NK-92 (cell line): ENCODE measurements around the gene GALNTL6.

Source experiments
- DNase-seq: peaks from one replicate; lab custom pipeline; 2025; ENCODE audit not compliant: unreplicated experiment; lab: John Stamatoyannopoulos, UW

GALNTL6 gene

DNA sequence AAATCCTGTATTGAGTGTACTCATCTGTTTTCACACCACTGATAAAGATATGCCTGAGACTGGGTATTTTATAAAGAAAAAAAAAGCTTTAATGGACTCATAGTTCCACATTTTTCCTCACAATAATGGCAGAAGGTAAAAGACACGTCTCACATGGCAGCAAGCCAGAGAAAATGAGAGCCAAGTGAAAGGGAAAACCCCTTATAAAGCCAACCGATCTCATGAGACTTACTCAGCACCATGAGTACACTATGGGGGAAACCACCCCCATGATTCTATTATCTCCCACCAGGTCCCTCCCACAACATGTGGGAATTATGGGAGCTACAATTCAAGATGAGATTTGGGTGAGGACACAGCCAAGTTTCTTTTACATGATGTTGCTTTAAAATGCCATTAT lies 171.9 kb downstream of the GALNTL6 start:
- DNase-seq, result no peak

GRCh38 chr4:171993247-171993646 lies 180.0 kb downstream of the GALNTL6 start:
- no peak for DNase-seq

- DNase-seq, result no peak
Measured at GRCh38 chr4:172007889-172008288, 194.7 kb downstream of the GALNTL6 start.

GRCh38 chr4:172009446-172010230 lies 196.4 kb downstream of the GALNTL6 start:
- no peak for DNase-seq

DNA sequence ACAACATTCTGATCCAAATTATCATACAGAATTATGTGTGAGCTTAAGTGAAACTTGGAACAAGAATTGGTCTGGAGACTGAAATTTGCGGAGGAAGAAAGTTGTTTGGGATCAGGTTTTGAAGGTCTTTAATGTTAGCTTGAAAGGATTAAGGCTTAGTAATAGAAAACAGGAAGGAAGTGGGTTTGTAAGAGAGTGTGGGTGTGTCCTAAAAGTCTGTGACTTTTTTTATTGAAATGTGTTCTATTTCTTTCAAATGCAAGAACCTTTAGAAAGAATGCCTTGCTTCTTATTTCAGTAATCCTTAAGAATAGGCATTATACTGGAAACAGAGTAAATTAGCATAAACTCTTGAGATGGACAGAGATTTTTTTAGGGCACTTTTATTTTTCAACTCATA lies 198.0 kb downstream of the GALNTL6 start:
- DNase-seq, result no peak

DNA sequence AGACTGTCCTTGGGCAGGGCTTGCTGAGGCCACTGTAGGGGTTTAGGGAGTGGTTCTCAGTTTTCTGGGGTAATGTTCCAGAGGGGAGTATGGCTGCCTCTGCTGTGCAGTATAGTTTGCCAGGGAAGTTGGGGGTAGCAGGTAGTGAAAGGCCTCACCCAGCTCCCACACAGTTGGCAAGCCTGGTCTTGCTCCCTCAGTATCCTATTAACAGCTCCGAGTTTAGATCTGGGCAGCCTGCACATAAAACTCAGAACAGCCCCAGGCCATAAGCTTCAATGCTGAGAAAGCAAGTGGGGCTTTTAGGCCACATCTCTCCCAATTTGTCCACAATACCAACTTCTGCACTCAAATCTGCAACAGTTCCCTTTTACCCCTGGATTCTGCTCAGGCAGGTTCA lies 205.2 kb downstream of the GALNTL6 start:
- no peak for DNase-seq

DNA sequence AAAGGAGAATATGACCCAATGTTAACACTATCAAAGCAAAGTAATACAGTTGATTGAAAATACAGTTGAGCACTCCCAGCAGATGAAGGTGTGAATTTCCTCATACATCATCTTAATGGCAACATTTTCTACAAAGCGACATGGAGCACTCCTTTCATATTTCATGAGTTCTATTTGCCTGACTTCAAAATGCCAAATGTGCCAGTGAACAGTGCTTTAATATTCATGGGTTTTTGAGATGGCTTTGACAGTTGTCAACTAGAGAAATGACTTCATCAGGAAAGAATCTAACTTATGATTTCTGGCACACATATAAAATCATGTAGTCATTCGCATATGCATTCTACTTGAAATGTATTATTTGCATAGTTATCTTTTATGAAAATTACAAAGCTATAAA lies 222.4 kb downstream of the GALNTL6 start:
- DNase-seq, result no peak

DNA sequence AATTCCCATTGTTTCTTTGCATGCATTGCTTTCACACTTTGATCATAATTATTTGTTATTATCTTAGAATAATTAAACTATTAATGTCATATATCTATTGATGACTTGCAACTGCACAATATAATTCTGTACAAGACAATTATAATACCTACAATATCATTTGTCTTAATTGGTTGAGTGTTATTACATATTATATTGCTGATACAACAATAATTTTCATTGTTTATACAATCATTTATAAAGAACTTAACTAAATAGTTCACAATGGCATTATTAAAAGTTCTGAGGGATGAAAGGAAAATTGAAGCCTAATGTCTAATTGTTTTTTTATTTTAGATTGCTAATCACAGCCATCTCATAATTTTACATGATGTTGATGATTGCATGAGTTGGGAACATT lies 227.6 kb downstream of the GALNTL6 start:
- no peak for DNase-seq

GRCh38 chr4:172042714-172043114 lies 229.5 kb downstream of the GALNTL6 start:
- no peak for DNase-seq

DNA sequence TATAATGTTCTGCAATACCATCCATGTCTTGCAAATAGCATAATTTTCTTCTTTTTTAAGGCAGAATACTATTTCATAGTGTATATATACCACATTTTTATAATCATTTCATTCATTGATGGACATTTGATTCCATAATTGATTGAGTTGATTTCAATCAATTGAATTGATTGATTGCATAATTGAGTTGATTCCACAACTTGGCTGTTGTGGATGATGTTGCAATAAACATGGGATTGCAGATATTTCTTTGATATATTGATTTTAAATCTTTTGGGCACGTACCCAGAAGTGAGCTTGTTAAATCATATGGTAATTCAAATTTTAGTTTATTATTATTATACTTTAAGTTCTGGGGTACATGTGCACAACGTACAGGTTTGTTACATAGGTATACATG lies 232.8 kb downstream of the GALNTL6 start:
- no peak for DNase-seq

DNA sequence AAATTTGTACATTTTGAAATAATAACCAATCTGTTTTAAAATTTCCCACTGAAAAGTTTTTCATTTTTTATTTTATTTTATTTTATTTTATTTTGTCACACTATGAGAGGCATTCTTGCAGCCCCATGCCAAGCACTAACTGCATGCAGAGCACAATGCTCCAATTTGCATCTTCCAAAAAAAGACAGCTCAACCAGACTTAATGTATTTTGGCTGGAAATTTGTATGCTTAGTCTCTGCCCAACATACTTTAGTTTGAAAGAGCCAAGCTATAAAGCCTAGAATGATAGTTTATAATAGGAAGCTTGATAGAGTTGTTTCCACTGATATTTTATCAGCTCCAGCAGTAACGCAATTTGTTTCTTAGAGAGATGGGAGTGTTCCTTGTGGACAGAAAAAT lies 235.5 kb downstream of the GALNTL6 start:
- DNase-seq, result no peak

GRCh38 chr4:172050911-172051310 lies 237.7 kb downstream of the GALNTL6 start:
- no peak for DNase-seq

DNA sequence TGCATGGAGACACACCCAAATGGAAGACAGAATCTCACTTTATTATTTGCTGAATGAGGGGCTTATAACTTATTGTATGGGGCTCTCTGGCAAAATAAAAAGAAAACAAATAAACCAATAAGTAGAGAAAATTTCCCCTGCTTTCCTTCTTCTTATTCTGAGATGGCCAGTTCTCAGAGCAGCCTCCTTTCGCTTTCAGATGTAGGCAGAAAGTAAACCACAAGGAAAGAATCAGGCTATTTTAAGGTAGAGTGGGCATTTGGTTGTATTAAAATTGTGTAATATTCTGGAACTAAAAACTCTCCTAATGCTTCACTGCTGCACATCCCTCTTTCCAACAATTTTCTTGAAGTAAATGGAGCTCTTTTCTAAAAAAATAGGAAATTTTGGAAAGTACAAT lies 241.8 kb downstream of the GALNTL6 start:
- DNase-seq, result no peak

DNA sequence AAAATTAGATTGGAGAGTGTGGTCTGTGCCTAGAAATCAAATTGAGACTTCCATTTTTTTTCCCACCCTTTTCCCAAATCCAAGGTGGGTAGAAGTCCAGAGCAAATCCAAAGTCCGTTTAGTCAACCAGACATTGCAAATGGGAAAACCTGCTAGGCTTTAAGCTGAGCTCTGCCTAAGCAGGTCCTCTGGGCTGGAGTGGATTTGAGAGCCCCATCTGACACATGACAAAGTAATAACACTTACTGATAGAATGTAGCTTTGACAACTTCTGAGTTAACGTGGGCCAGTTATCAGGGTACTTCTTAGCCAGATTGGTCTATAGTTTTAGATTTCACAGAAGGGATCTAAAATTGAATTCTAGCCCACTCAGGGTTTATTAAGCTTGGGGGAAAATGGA lies 242.3 kb downstream of the GALNTL6 start:
- DNase-seq, result no peak

GRCh38 chr4:172061204-172061603 lies 248.0 kb downstream of the GALNTL6 start:
- no peak for DNase-seq

DNA sequence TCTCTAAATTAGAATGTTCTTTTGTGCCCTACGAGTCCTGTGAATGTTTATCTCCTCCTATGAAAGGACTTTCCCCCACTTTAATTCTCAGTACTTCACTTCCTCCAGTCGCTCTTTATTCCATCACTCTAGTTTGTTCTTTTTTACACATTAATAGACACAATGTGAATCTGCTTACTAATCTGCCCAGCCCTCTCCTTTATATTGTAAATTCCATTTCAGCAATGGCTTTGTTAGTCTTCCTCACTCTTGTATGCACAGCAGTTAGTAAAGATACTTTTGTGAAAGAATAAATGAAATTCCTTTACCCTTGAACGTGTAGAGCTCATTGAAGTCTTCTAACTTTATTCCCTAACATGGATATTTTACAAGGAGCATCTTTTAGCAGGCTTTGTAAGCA lies 255.3 kb downstream of the GALNTL6 start:
- no peak for DNase-seq

GRCh38 chr4:172073590-172073989 lies 260.4 kb downstream of the GALNTL6 start:
- DNase-seq, result no peak

GRCh38 chr4:172083272-172083671 lies 270.1 kb downstream of the GALNTL6 start:
- no peak for DNase-seq

DNA sequence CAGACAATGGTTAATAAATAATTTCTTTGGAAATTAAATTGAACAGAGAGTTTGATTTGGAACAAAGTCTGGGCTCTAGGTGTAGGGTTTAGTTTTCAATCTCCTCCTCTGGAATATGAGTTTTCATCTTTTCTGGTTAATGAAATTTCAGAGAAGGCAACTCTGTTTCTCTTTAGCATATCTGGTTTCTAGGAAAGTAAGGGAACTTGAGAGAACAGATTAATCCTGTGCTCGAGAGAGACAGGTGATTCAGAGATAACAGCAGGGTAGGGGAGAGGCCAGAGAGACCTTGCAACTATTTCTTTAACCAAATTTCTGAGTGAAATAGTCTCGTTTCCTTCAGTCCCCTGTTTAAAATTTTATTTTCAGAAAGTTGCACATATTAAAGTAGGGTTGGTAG lies 275.4 kb downstream of the GALNTL6 start:
- DNase-seq, result no peak

- DNase-seq, result no peak
Measured at GRCh38 chr4:172095161-172095560, 282.0 kb downstream of the GALNTL6 start.

GRCh38 chr4:172096786-172097185 lies 283.6 kb downstream of the GALNTL6 start:
- no peak for DNase-seq

- DNase-seq, result no peak
Measured at GRCh38 chr4:172099376-172099775, 286.2 kb downstream of the GALNTL6 start.

DNA sequence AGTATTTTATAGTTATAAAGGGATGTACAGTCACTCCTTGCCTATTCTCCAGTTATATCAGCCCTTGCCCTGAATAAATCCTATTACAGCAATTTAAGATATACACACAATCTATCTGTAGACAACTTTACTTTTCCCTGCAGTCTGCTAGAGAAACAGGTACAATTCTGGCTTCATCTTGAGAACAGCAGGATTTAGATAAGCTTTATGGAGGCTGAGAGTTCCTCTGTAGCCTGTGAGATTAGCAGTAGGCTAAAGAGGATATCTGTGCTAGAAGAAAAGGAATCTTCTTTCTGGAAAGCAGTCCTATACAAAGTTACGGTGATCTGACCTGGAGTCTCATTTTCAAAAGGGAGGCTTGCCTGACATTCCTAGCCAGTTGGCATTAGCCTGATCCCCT lies 290.3 kb downstream of the GALNTL6 start:
- no peak for DNase-seq
